Activated CD8-positive, alpha-beta T cell treated with anti-CD3 and anti-CD28 coated beads for 36 hours (primary cell): ENCODE results near the gene ATP5IF1. TPM values are rescaled to one million over a fixed set of nuclear protein-coding genes. Genes with fewer than 3 reads are reported as not detected.

Experiments used
- ATAC-seq: fragments of 200-7000 bp; cut with Tn5 transposase; one replicate; pipeline ENCODE4 v1.10.0; 2021; ENCODE audit warnings: mild to moderate bottlenecking, moderate library complexity
- CTCF ChIA-PET: fragments of 350-600 bp; sonication (Branson Sonifier 250); formaldehyde crosslinking; loops from one replicate; lab custom pipeline; 2021; ENCODE audit warnings: antibody characterized with exemption; lab: Charles Lee
- POLR2A ChIA-PET: fragments of 350-600 bp; sonication (Branson Sonifier 250); formaldehyde crosslinking; loops from one replicate; lab custom pipeline; 2021; ENCODE audit warnings: antibody characterized with exemption; lab: Charles Lee
- DNase-seq: peaks from one replicate; pipeline ENCODE4 v3.0.0-alpha.2; 2020
- H3K27ac Mint-ChIP-seq: one replicate; pipeline ENCODE4 v1.8.0; 2021; ENCODE audit warnings: mild to moderate bottlenecking, mixed read lengths
- H3K27me3 Mint-ChIP-seq: one replicate; pipeline ENCODE4 v1.8.0; 2021; ENCODE audit warnings: mixed read lengths
- H3K36me3 Mint-ChIP-seq: one replicate; pipeline ENCODE4 v1.8.0; 2021; ENCODE audit warnings: low read depth, mixed read lengths
- H3K4me1 Mint-ChIP-seq: one replicate; pipeline ENCODE4 v1.8.0; 2021; ENCODE audit warnings: low read depth, mixed read lengths
- H3K4me3 Mint-ChIP-seq: one replicate; pipeline ENCODE4 v1.8.0; 2021; ENCODE audit warnings: mild to moderate bottlenecking, moderate library complexity, mixed read lengths
- H3K9me3 Mint-ChIP-seq: one replicate; pipeline ENCODE4 v1.8.0; 2021; ENCODE audit warnings: mixed read lengths
- CTCF ChIP-seq: fragments of 200-600 bp; IDR thresholded peaks from one replicate; pipeline ENCODE4 v1.8.0; 2022; ENCODE audit warnings: antibody characterized with exemption, mild to moderate bottlenecking
- intact Hi-C: fragments of 100-400 bp; cut with micrococcal nuclease; formaldehyde crosslinking; loops from one replicate; pipeline ENCODE4 v1.10.0; 2022
- total RNA-seq, 2 experiments: library from RNA; stranded (reverse); gene quantifications; one replicate each; pipeline ENCODE4 v1.2.3, GENCODE V29; 2021

ATP5IF1 gene
- total RNA-seq, 2 experiments from 2014 or later: 169 to 170 TPM

- ChIA-PET CTCF (interaction anchor here (0.6 to 7.6 kb wide), 36 partner anchors 9 to 267 kb away, joined by 3 to 149 read pairs (median 4); partner anchors contain the start of genes ATP5IF1 and EYA3), POLR2A (interaction anchor here (0.6 to 2.7 kb wide), 5 partner anchors 11 to 848 kb away, joined by 3 to 12 read pairs (median 3); partner anchors contain the start of gene EYA3)
- Mint-ChIP-seq H3K36me3 (peaks cover 23% of the 10 kb centered on the region), H3K4me3 (no peak overlapping the region), H3K27ac (no peak overlapping the region), H3K27me3 (no peaks in the 10 kb centered on the region), H3K9me3 (no peaks in the 10 kb centered on the region), H3K4me1 (peaks cover 3% of the 10 kb centered on the region)
- intact Hi-C loops: loop anchor here (2.0 kb wide), 1 partner anchor 119 kb away; no protein-coding TSS in a partner anchor
- no peak for ATAC-seq
- DNase-seq: no peak
- TF ChIP-seq CTCF: no peak
These were observed 26.2 kb upstream of the ATP5IF1 start for GRCh38 chr1:28209700-28210099.

DNA sequence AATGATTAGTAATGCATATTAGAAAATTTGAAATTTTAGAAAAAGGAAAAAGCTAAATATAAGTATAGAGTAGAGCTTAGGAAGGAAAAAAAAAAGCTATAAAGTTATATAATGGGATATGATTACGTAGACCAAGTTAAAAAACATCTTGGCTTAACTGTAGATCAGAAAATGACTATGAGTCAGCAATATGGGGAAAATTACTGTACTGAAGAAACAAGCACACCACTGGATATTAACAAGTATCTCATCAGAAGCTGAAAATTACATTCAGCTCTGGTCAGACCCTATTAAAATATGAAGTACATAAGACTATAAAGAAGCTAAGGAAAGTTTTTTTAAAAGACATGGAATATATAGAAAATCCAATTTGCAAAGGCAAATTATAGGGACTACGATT lies 22.6 kb upstream of the ATP5IF1 start:
- DNase-seq (no peak), ATAC-seq (no peak)
- Mint-ChIP-seq H3K4me3 (no peak overlapping the region), H3K4me1 (peaks cover 3% of the 10 kb centered on the region), H3K27ac (no peak overlapping the region), H3K9me3 (no peaks in the 10 kb centered on the region), H3K27me3 (no peaks in the 10 kb centered on the region), H3K36me3 (peaks cover 18% of the 10 kb centered on the region)
- ChIA-PET POLR2A (interaction anchor here (0.6 kb wide), 1 partner anchor 18 kb away, joined by 3 read pairs; no protein-coding TSS in a partner anchor), CTCF (interaction anchor here (0.6 to 7.6 kb wide), 4 partner anchors 12 to 124 kb away, joined by 3 to 149 read pairs (median 3); partner anchors contain the start of gene EYA3)
- TF ChIP-seq CTCF: no peak
- intact Hi-C loops: no loop called here

- no peak for TF ChIP-seq CTCF
- ChIA-PET POLR2A (interaction anchor here (0.7 to 1.4 kb wide), 2 partner anchors 15 to 157 kb away, joined by 3 to 6 read pairs; no protein-coding TSS in a partner anchor), CTCF (no interaction called here)
- H3K36me3 Mint-ChIP-seq: peaks cover 25% of the 10 kb centered on the region
- peaks cover 23% of the 10 kb centered on the region for H3K4me1 Mint-ChIP-seq
- ATAC-seq: no peak
- no peak overlapping the region for H3K4me3 Mint-ChIP-seq
- intact Hi-C loops: no loop called here
- H3K27ac Mint-ChIP-seq: no peak overlapping the region
- no peaks in the 10 kb centered on the region for H3K27me3 Mint-ChIP-seq
- DNase-seq: no peak
- H3K9me3 Mint-ChIP-seq: no peaks in the 10 kb centered on the region
These were observed 6.8 kb upstream of the ATP5IF1 start for GRCh38 chr1:28229089-28229488.

DNA sequence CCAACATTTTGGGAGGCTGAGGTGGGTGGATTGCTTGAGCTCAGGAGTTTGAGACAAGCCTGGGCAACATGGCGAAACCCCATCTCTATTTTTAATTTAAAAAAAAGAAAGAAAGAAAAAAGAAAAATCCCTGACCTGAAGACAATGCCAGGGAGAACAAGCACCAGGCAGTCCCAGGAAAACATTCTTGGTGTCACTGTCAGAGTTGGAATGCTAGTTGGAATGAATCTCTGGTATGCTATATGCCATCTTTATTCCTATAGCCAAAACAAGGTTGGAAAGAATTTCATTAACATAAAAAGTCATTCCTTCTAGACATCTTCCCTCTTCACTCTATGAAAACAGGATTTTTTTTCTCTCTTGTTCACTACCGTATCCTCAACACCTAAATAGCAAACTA lies 5.9 kb upstream of the ATP5IF1 start:
- no peak for TF ChIP-seq CTCF
- H3K27ac Mint-ChIP-seq: peak overlapping the region; percentile 46
- DNase-seq (no peak), ATAC-seq (no peak)
- no peaks in the 10 kb centered on the region for H3K9me3 Mint-ChIP-seq
- H3K4me3 Mint-ChIP-seq: no peak overlapping the region
- POLR2A ChIA-PET: interaction anchor here (0.9 to 1.4 kb wide), 2 partner anchors 14 to 43 kb away, joined by 3 to 6 read pairs; no protein-coding TSS in a partner anchor
- H3K4me1 Mint-ChIP-seq: peaks cover 23% of the 10 kb centered on the region
- H3K27me3 Mint-ChIP-seq: no peaks in the 10 kb centered on the region
- H3K36me3 Mint-ChIP-seq: peaks cover 21% of the 10 kb centered on the region
- CTCF ChIA-PET: no interaction called here
- intact Hi-C loops: no loop called here

GRCh38 chr1:28232558-28233263 lies 3.2 kb upstream of the ATP5IF1 start, which contains the start of gene DNAJC8:
DNAJC8 (minus strand) TSS chr1:28233029; CDS start chr1:28232998, 31 bp downstream.
- ChIA-PET CTCF (interaction anchor here (1.0 to 1.6 kb wide), 2 partner anchors 16 to 141 kb away, joined by 4 read pairs; no protein-coding TSS in a partner anchor), POLR2A (interaction anchor here (0.6 to 2.1 kb wide), 8 partner anchors 11 to 47 kb away, joined by 3 to 6 read pairs (median 4); no protein-coding TSS in a partner anchor)
- peak within 1 kb of the TSS; percentile 95 for H3K27ac Mint-ChIP-seq
- TF ChIP-seq CTCF: no peak
- intact Hi-C loops: no loop called here
- ATAC-seq (peak; percentile 69), DNase-seq (peak; percentile 100)
- H3K9me3 Mint-ChIP-seq: no peaks in the 10 kb centered on the region
- H3K4me3 Mint-ChIP-seq: peak within 1 kb of the TSS; percentile 96
- peaks cover 9% of the 10 kb centered on the region for H3K36me3 Mint-ChIP-seq
- no peaks in the 10 kb centered on the region for H3K27me3 Mint-ChIP-seq
- peaks cover 23% of the 10 kb centered on the region for H3K4me1 Mint-ChIP-seq
